ENCODE measurements around the gene BCO1. TPM values are rescaled to one million over a fixed set of nuclear protein-coding genes. Genes with fewer than 3 reads are reported as not detected.
A peak's percentile ranks its signal among the peaks of the same experiment; 100 is the strongest.

The BCO1 gene
- total and polyA plus RNA-seq, 7 donors = 0.83 to 6.2 (median 3.0) TPM; not detected in 1

- Histone ChIP-seq H3K4me1 (no peaks in the 10 kb centered on the region), H3K36me3 (no peaks in the 10 kb centered on the region), H3K27ac (no peak overlapping the region), H3K9me3 (no peaks in the 10 kb centered on the region), H3K27me3 (no peaks in the 10 kb centered on the region), H3K4me3 (no peak overlapping the region)
- intact Hi-C loops (cut with DNase I) = no loop called here
- DNase-seq = no peak
- 69 to 77% methylated on average over 7 of the region's 7 CpGs for WGBS, 2 donors
- TF ChIP-seq POLR2AphosphoS5 (IDR thresholded peaks at IDR 0.05) = no peak
- no peak for TF ChIP-seq POLR2A (IDR thresholded peaks at IDR 0.05)
- TF ChIP-seq, protein P1, sequence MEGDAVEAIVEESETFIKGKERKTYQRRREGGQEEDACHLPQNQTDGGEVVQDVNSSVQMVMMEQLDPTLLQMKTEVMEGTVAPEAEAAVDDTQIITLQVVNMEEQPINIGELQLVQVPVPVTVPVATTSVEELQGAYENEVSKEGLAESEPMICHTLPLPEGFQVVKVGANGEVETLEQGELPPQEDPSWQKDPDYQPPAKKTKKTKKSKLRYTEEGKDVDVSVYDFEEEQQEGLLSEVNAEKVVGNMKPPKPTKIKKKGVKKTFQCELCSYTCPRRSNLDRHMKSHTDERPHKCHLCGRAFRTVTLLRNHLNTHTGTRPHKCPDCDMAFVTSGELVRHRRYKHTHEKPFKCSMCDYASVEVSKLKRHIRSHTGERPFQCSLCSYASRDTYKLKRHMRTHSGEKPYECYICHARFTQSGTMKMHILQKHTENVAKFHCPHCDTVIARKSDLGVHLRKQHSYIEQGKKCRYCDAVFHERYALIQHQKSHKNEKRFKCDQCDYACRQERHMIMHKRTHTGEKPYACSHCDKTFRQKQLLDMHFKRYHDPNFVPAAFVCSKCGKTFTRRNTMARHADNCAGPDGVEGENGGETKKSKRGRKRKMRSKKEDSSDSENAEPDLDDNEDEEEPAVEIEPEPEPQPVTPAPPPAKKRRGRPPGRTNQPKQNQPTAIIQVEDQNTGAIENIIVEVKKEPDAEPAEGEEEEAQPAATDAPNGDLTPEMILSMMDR (IDR thresholded peaks at IDR 0.05) = no peak
- no peak for TF ChIP-seq EP300 (IDR thresholded peaks at IDR 0.05)
These were observed 8.7 kb upstream of the BCO1 start for GRCh38 chr16:81229811-81230210.

DNA sequence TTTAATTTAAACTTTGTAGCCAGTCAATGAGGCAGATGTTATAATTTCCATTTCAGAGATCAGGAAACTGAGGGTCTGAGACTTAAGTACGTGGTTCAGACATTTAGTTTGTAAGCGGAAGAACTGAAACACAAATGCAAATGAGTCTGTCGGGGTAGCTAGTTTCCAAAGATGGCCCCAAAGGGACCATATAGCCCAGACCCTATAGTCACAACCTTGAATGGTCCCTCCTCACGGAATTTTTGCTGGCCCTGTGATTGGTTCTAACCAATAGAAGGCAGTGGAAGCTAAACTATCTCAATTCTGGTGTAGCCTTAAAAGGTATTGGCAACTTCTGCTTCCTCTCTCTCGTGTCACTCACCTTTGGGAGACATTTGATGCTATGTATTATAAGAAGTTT, 7.5 kb upstream of the BCO1 start:
- 76 to 89% methylated on average over 5 of the region's 5 CpGs for WGBS, 2 donors
- Histone ChIP-seq H3K36me3 (no peaks in the 10 kb centered on the region), H3K27ac (no peak overlapping the region), H3K4me3 (no peak overlapping the region), H3K9me3 (no peaks in the 10 kb centered on the region), H3K27me3 (no peaks in the 10 kb centered on the region), H3K4me1 (no peaks in the 10 kb centered on the region)
- TF ChIP-seq, protein P1 (IDR thresholded peaks at IDR 0.05) = no peak
- TF ChIP-seq POLR2A (IDR thresholded peaks at IDR 0.05) = no peak
- intact Hi-C loops (cut with DNase I) = no loop called here
- no peak for DNase-seq

GRCh38 chr16:81232740-81233367, 5.6 kb upstream of the BCO1 start:
- H3K9me3 ChIP-seq = no peaks in the 10 kb centered on the region
- WGBS, 2 donors = 94 to 95% methylated on average over 8 of the region's 8 CpGs
- H3K27ac ChIP-seq = no peak overlapping the region
- TF ChIP-seq, protein P1 (IDR thresholded peaks at IDR 0.05) = no peak
- TF ChIP-seq POLR2AphosphoS5 (IDR thresholded peaks at IDR 0.05) (no peak), POLR2A (IDR thresholded peaks at IDR 0.05) (no peak), EP300 (IDR thresholded peaks at IDR 0.05) (no peak)
- H3K4me3 ChIP-seq = no peak overlapping the region
- H3K4me1 ChIP-seq = peaks cover 0 to 11% (median 7%) of the 10 kb centered on the region in 4 donors
- no peak for DNase-seq
- H3K27me3 ChIP-seq = no peaks in the 10 kb centered on the region
- no peaks in the 10 kb centered on the region for H3K36me3 ChIP-seq
- intact Hi-C loops (cut with DNase I) = no loop called here

GRCh38 chr16:81237282-81237681, 1.2 kb upstream of the BCO1 start:
- Histone ChIP-seq H3K36me3 (no peaks in the 10 kb centered on the region), H3K4me1 (peaks cover 0 to 23% (median 21%) of the 10 kb centered on the region in 4 donors), H3K27ac (peak overlapping the region; percentile 74 to 91 (median 86)), H3K4me3 (no peak overlapping the region), H3K27me3 (no peaks in the 10 kb centered on the region), H3K9me3 (no peaks in the 10 kb centered on the region)
- peak; percentile 93 for DNase-seq
- TF ChIP-seq, protein P1 (IDR thresholded peaks at IDR 0.05) = no peak
- TF ChIP-seq POLR2AphosphoS5 (IDR thresholded peaks at IDR 0.05) (peak; percentile 77 to 91 (median 80)), POLR2A (IDR thresholded peaks at IDR 0.05) (no peak), EP300 (IDR thresholded peaks at IDR 0.05) (peak; percentile 72 to 90 (median 84))
- WGBS, 2 donors = 21 to 83% methylated on average over 8 of the region's 8 CpGs
- intact Hi-C loops (cut with DNase I) = loop anchor here (2.0 kb wide), 1 partner anchor 78 kb away; the partner anchor contains the start of gene GAN

- Histone ChIP-seq H3K27ac (peak overlapping the region; percentile 74 to 91 (median 86)), H3K4me3 (peak overlapping the region in 3 of 4 donors; percentile 38 to 41 (median 40)), H3K4me1 (peaks cover 0 to 23% (median 21%) of the 10 kb centered on the region in 4 donors), H3K36me3 (no peaks in the 10 kb centered on the region), H3K9me3 (no peaks in the 10 kb centered on the region), H3K27me3 (no peaks in the 10 kb centered on the region)
- TF ChIP-seq POLR2A (IDR thresholded peaks at IDR 0.05) (no peak), EP300 (IDR thresholded peaks at IDR 0.05) (no peak), POLR2AphosphoS5 (IDR thresholded peaks at IDR 0.05) (no peak)
- TF ChIP-seq, protein P1 (IDR thresholded peaks at IDR 0.05) = no peak
- 26 to 74% methylated on average over 10 of the region's 10 CpGs for WGBS, 2 donors
- intact Hi-C loops (cut with DNase I) = loop anchor here (2.0 kb wide), 2 partner anchors 27 to 77 kb away; partner anchors contain the start of gene GAN
- DNase-seq = no peak
These were observed 570 bp upstream of the BCO1 start for GRCh38 chr16:81237942-81238295.

Data from sigmoid colon (tissue), 7 donors.